Esophagus squamous epithelium (tissue), 5 donors: Measurements from ENCODE around the gene ACIN1. TPM values are rescaled to one million over a fixed set of nuclear protein-coding genes. Genes with fewer than 3 reads are reported as not detected.

Experiments used
- DNase-seq: peaks from one replicate; lab custom pipeline; 2025; lab: John Stamatoyannopoulos, UW
- H3K27ac ChIP-seq, 4 donors: fragments of 200-600 bp; sonication (generic); one replicate each; pipeline ENCODE4 v1.5.1; 2016 to 2019; ENCODE audit warnings: mild to moderate bottlenecking in 1 of 4
- H3K27me3 ChIP-seq, 4 donors: fragments of 200-600 bp; sonication (generic); 1 replicate in 3 of 4; 2 replicates in 1 of 4; pipeline versions ENCODE4 v1.5.1 to v1.6.0; 2017 to 2021; ENCODE audit warnings: antibody characterized with exemption in 1 of 4
- H3K36me3 ChIP-seq, 3 donors: fragments of 200-600 bp; sonication (generic); one replicate each; pipeline ENCODE4 v1.5.1; 2016 to 2019
- H3K4me1 ChIP-seq, 3 donors: fragments of 200-600 bp; sonication (generic); one replicate each; pipeline ENCODE4 v1.5.1; 2017 to 2019
- H3K4me3 ChIP-seq, 4 donors: fragments of 200-600 bp; sonication (generic); 1 replicate in 3 of 4; 2 replicates in 1 of 4; pipeline ENCODE4 v1.5.1; 2016 to 2019; ENCODE audit warnings: mild to moderate bottlenecking in 2 of 4, moderate library complexity in 1 of 4
- H3K9me3 ChIP-seq, 3 donors: fragments of 200-600 bp; sonication (generic); one replicate each; pipeline ENCODE4 v1.5.1; 2016 to 2019
- POLR2A ChIP-seq, 4 donors: fragments of 450-650 bp; IDR thresholded peaks; one replicate each; pipeline ENCODE4 v1.6.1; 2017; ENCODE audit warnings: antibody characterized with exemption in 4 of 4, mild to moderate bottlenecking in 4 of 4, moderate library complexity in 3 of 4
- WGBS, 2 donors: methylation state at CpG; one replicate each; pipeline ENCODE4 v1.1.5; 2018; 5-methylcytosine and 5-hydroxymethylcytosine counted together
- intact Hi-C: fragments of 100-400 bp; cut with DNase I; formaldehyde crosslinking; loops from one replicate; pipeline ENCODE4 v1.15.0; 2022
- total RNA-seq, 4 donors: library from RNA; depleted of rRNA; stranded (reverse); fragments of >200 nt; gene quantifications; one replicate each; pipeline ENCODE4 v1.1.0, GENCODE V29; 2016
- TF ChIP-seq, protein P1 (sequence below), 6 experiments: fragments of 450-650 bp in 4 of 6; fragments of 200-600 bp in 2 of 6; sonication (generic) in 2 of 6; IDR thresholded peaks; one replicate each; pipeline ENCODE4 v1.5.1; 2016 to 2019; ENCODE audit warnings: antibody characterized with exemption in 6 of 6, mild to moderate bottlenecking in 4 of 6, moderate library complexity in 4 of 6
- donor health status: DM: yes; HTN: yes; CAD: no.

The ACIN1 gene
- total RNA-seq, 4 donors from 2014 or later, result 51.4 to 107 (median 83.0) TPM

GRCh38 chr14:23091294-23092225 is 3.4 kb downstream of the ACIN1 start:
- peaks cover 16 to 67% (median 35%) of the 10 kb centered on the region in 3 donors for H3K36me3 ChIP-seq
- H3K4me1 ChIP-seq, result peaks cover 8 to 48% (median 15%) of the 10 kb centered on the region in 3 donors
- intact Hi-C loops, result no loop called here

GRCh38 chr14:23090254-23090636 is 4.7 kb downstream of the ACIN1 start:
- intact Hi-C loops, result no loop called here

More at GRCh38 chr14:23091294-23092225, 3.4 kb downstream of the ACIN1 start:
- WGBS, 2 donors, result 80 to 84% methylated on average over 12 of the region's 12 CpGs
- TF ChIP-seq POLR2A (IDR thresholded peaks at IDR 0.05), result no peak
- TF ChIP-seq, protein P1, sequence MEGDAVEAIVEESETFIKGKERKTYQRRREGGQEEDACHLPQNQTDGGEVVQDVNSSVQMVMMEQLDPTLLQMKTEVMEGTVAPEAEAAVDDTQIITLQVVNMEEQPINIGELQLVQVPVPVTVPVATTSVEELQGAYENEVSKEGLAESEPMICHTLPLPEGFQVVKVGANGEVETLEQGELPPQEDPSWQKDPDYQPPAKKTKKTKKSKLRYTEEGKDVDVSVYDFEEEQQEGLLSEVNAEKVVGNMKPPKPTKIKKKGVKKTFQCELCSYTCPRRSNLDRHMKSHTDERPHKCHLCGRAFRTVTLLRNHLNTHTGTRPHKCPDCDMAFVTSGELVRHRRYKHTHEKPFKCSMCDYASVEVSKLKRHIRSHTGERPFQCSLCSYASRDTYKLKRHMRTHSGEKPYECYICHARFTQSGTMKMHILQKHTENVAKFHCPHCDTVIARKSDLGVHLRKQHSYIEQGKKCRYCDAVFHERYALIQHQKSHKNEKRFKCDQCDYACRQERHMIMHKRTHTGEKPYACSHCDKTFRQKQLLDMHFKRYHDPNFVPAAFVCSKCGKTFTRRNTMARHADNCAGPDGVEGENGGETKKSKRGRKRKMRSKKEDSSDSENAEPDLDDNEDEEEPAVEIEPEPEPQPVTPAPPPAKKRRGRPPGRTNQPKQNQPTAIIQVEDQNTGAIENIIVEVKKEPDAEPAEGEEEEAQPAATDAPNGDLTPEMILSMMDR (IDR thresholded peaks at IDR 0.05), result no peak
- no peak for DNase-seq
- H3K27me3 ChIP-seq, result no peaks in the 10 kb centered on the region
- H3K9me3 ChIP-seq, result no peaks in the 10 kb centered on the region
- H3K27ac ChIP-seq, result no peak overlapping the region
- no peak overlapping the region for H3K4me3 ChIP-seq

GRCh38 chr14:23089498-23090253 is 5.3 kb downstream of the ACIN1 start:
- no peak overlapping the region for H3K27ac ChIP-seq
- intact Hi-C loops, result no loop called here
- H3K36me3 ChIP-seq, result peaks cover 23 to 86% (median 40%) of the 10 kb centered on the region in 3 donors
- no peaks in the 10 kb centered on the region for H3K27me3 ChIP-seq
- TF ChIP-seq, protein P1 (IDR thresholded peaks at IDR 0.05), result no peak
- no peak for TF ChIP-seq POLR2A (IDR thresholded peaks at IDR 0.05)
- 83 to 95% methylated on average over 10 to 12 of the region's 12 CpGs for WGBS, 2 donors
- no peak overlapping the region for H3K4me3 ChIP-seq
- H3K4me1 ChIP-seq, result peaks cover 8 to 41% (median 13%) of the 10 kb centered on the region in 3 donors
- H3K9me3 ChIP-seq, result no peaks in the 10 kb centered on the region
- DNase-seq, result no peak

More at GRCh38 chr14:23090254-23090636, 4.7 kb downstream of the ACIN1 start:
- TF ChIP-seq, protein P1 (IDR thresholded peaks at IDR 0.05), result no peak
- TF ChIP-seq POLR2A (IDR thresholded peaks at IDR 0.05), result no peak
- 69 to 85% methylated on average over 4 of the region's 4 CpGs for WGBS, 2 donors
- Histone ChIP-seq H3K27me3 (no peaks in the 10 kb centered on the region), H3K4me3 (no peak overlapping the region), H3K27ac (no peak overlapping the region), H3K4me1 (peaks cover 8 to 41% (median 13%) of the 10 kb centered on the region in 3 donors), H3K9me3 (no peaks in the 10 kb centered on the region), H3K36me3 (peaks cover 23 to 81% (median 40%) of the 10 kb centered on the region in 3 donors)
- DNase-seq, result no peak

GRCh38 chr14:23086565-23086964 is 8.4 kb downstream of the ACIN1 start:
- peaks cover 0 to 15% (median 0%) of the 10 kb centered on the region in 3 donors for H3K4me1 ChIP-seq
- no peaks in the 10 kb centered on the region for H3K27me3 ChIP-seq
- no peak for DNase-seq
- no peaks in the 10 kb centered on the region for H3K9me3 ChIP-seq
- H3K36me3 ChIP-seq, result peaks cover 27 to 100% (median 68%) of the 10 kb centered on the region in 3 donors
- intact Hi-C loops, result no loop called here
- H3K27ac ChIP-seq, result no peak overlapping the region
- TF ChIP-seq POLR2A (IDR thresholded peaks at IDR 0.05), result no peak
- TF ChIP-seq, protein P1 (IDR thresholded peaks at IDR 0.05), result no peak
- no peak overlapping the region for H3K4me3 ChIP-seq
- WGBS, 2 donors, result 100% methylated on average over 1 of the region's 1 CpG
